Sigmoid colon (tissue), 4 donors: ENCODE data around the gene APEX2.
"Not testable (repeated sequence)": the region's sequence is repeated elsewhere in the genome, so short reads cannot be mapped to it uniquely, and the experiment has no call there.

Source experiments
- CTCF ChIP-seq, 4 experiments: fragments of 450-650 bp in 3 of 4; fragments of 200-600 bp in 1 of 4; IDR thresholded peaks; one replicate each; pipeline ENCODE4 v1.5.1; 2016 to 2019; ENCODE audit warnings: antibody characterized with exemption in 4 of 4, mild to moderate bottlenecking in 3 of 4, moderate library complexity in 2 of 4
- EP300 ChIP-seq, 4 donors: sonication (generic); formaldehyde crosslinking; IDR thresholded peaks; one replicate each; pipeline ENCODE4 v1.6.1; 2017; ENCODE audit warnings: antibody characterized with exemption in 4 of 4
- POLR2A ChIP-seq, 2 donors: fragments of 450-650 bp; IDR thresholded peaks; one replicate each; pipeline ENCODE4 v1.6.1; 2016; ENCODE audit warnings: antibody characterized with exemption in 2 of 2, mild to moderate bottlenecking in 2 of 2, moderate library complexity in 2 of 2
- POLR2AphosphoS5 ChIP-seq, 4 donors: sonication (generic); formaldehyde crosslinking; IDR thresholded peaks; one replicate each; pipeline ENCODE4 v1.6.1; 2017; ENCODE audit warnings: antibody characterized with exemption in 4 of 4

- not testable (repeated sequence) for TF ChIP-seq POLR2A, CTCF, POLR2AphosphoS5, EP300 (IDR thresholded peaks at IDR 0.05)
These were observed 50.4 kb downstream of the APEX2 start for GRCh38 chrX:55050599-55050998.
